SK-N-SH (cell line): ENCODE data around the gene CCDC27.

Experiments
- CHD2 ChIP-seq: fragments of 150-350 bp; IDR thresholded peaks from 2 replicates; pipeline ENCODE4 v1.6.1; 2018; ENCODE audit warnings: low read length; ENCODE audit not compliant: partially characterized antibody
- GATA2 ChIP-seq: sonication (generic); formaldehyde crosslinking; IDR thresholded peaks from 2 replicates; pipeline ENCODE4 v1.5.0; 2020; ENCODE audit warnings: mild to moderate bottlenecking, missing genetic modification reagents
- MXI1 ChIP-seq: IDR thresholded peaks from 2 replicates; pipeline ENCODE4 v1.6.1; 2012; ENCODE audit warnings: mild to moderate bottlenecking, low read depth, low read length, improper control_type of control experiment
- NRF1 ChIP-seq: IDR thresholded peaks from 2 replicates; pipeline ENCODE4 v1.6.1; 2012; ENCODE audit warnings: low read depth, mild to moderate bottlenecking, low read length
- RCOR1 ChIP-seq: fragments of 150-350 bp; IDR thresholded peaks from 2 replicates; pipeline ENCODE4 v1.6.1; 2017; ENCODE audit warnings: antibody characterized with exemption, low read length
- RFX5 ChIP-seq: IDR thresholded peaks from 2 replicates; pipeline ENCODE4 v1.6.1; 2012; ENCODE audit warnings: mild to moderate bottlenecking, improper control_type of control experiment, low read length
- SMC3 ChIP-seq: IDR thresholded peaks from 2 replicates; pipeline ENCODE4 v1.6.1; 2012; ENCODE audit warnings: low read depth, low read length, improper control_type of control experiment
- TAF1 ChIP-seq: IDR thresholded peaks from 2 replicates; pipeline ENCODE4 v1.6.1; 2012; ENCODE audit warnings: low read depth, mild to moderate bottlenecking, low read length, moderate library complexity, borderline replicate concordance
- TCF12 ChIP-seq: IDR thresholded peaks from 2 replicates; pipeline ENCODE4 v1.4.0; 2012
- TF ChIP-seq, protein P1 (sequence below): fragments of 200-600 bp; sonication (generic); IDR thresholded peaks from 2 replicates; pipeline ENCODE4 v1.6.1; 2017; ENCODE audit warnings: antibody characterized with exemption, mild to moderate bottlenecking, moderate library complexity
- TF ChIP-seq, protein P2 (sequence below): fragments of 150-350 bp; IDR thresholded peaks from 2 replicates; pipeline ENCODE4 v1.6.1; 2016; ENCODE audit warnings: mild to moderate bottlenecking, low read depth, low read length
- TF ChIP-seq, protein P3 (sequence below): IDR thresholded peaks from 2 replicates; pipeline ENCODE4 v1.6.1; 2012; ENCODE audit warnings: mild to moderate bottlenecking, low read depth, low read length, moderate library complexity
- TF ChIP-seq, protein P4 (sequence below): fragments of 150-350 bp; IDR thresholded peaks from 2 replicates; pipeline ENCODE4 v1.6.1; 2017; ENCODE audit warnings: antibody characterized with exemption, low read length, low read depth, borderline replicate concordance

DNA sequence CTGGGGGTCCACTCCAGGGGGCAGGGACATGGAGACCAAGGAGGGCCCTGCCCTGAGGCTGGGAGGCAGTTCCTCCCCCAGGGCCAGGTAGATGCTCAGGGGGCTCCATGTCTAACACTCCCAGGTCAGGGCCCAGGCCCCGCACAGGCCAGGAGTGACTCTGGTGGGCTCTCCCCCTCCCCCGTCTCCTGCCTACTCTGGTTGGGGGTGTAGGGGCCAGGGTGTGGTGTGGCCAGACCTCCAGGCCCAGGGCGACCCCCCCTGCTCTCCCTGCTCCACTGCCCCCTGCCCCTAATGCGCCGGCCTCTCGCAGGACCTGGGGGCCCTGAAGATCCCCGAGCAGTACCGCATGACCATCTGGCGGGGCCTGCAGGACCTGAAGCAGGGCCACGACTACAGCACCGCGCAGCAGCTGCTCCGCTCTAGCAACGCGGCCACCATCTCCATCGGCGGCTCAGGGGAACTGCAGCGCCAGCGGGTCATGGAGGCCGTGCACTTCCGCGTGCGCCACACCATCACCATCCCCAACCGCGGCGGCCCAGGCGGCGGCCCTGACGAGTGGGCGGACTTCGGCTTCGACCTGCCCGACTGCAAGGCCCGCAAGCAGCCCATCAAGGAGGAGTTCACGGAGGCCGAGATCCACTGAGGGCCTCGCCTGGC lies 19.7 kb upstream of the CCDC27 start:
- no peak for TF ChIP-seq SMC3
- TF ChIP-seq RCOR1 = no peak
- no peak for TF ChIP-seq GATA2
- TF ChIP-seq, protein P1, sequence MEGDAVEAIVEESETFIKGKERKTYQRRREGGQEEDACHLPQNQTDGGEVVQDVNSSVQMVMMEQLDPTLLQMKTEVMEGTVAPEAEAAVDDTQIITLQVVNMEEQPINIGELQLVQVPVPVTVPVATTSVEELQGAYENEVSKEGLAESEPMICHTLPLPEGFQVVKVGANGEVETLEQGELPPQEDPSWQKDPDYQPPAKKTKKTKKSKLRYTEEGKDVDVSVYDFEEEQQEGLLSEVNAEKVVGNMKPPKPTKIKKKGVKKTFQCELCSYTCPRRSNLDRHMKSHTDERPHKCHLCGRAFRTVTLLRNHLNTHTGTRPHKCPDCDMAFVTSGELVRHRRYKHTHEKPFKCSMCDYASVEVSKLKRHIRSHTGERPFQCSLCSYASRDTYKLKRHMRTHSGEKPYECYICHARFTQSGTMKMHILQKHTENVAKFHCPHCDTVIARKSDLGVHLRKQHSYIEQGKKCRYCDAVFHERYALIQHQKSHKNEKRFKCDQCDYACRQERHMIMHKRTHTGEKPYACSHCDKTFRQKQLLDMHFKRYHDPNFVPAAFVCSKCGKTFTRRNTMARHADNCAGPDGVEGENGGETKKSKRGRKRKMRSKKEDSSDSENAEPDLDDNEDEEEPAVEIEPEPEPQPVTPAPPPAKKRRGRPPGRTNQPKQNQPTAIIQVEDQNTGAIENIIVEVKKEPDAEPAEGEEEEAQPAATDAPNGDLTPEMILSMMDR = no peak
- TF ChIP-seq, protein P2, sequence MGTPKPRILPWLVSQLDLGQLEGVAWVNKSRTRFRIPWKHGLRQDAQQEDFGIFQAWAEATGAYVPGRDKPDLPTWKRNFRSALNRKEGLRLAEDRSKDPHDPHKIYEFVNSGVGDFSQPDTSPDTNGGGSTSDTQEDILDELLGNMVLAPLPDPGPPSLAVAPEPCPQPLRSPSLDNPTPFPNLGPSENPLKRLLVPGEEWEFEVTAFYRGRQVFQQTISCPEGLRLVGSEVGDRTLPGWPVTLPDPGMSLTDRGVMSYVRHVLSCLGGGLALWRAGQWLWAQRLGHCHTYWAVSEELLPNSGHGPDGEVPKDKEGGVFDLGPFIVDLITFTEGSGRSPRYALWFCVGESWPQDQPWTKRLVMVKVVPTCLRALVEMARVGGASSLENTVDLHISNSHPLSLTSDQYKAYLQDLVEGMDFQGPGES = no peak
- no peak for TF ChIP-seq MXI1
- no peak for TF ChIP-seq NRF1
- TF ChIP-seq TCF12 = no peak
- TF ChIP-seq, protein P3, sequence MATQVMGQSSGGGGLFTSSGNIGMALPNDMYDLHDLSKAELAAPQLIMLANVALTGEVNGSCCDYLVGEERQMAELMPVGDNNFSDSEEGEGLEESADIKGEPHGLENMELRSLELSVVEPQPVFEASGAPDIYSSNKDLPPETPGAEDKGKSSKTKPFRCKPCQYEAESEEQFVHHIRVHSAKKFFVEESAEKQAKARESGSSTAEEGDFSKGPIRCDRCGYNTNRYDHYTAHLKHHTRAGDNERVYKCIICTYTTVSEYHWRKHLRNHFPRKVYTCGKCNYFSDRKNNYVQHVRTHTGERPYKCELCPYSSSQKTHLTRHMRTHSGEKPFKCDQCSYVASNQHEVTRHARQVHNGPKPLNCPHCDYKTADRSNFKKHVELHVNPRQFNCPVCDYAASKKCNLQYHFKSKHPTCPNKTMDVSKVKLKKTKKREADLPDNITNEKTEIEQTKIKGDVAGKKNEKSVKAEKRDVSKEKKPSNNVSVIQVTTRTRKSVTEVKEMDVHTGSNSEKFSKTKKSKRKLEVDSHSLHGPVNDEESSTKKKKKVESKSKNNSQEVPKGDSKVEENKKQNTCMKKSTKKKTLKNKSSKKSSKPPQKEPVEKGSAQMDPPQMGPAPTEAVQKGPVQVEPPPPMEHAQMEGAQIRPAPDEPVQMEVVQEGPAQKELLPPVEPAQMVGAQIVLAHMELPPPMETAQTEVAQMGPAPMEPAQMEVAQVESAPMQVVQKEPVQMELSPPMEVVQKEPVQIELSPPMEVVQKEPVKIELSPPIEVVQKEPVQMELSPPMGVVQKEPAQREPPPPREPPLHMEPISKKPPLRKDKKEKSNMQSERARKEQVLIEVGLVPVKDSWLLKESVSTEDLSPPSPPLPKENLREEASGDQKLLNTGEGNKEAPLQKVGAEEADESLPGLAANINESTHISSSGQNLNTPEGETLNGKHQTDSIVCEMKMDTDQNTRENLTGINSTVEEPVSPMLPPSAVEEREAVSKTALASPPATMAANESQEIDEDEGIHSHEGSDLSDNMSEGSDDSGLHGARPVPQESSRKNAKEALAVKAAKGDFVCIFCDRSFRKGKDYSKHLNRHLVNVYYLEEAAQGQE = no peak
- TF ChIP-seq TAF1 = no peak
- TF ChIP-seq CHD2 = no peak
- TF ChIP-seq, protein P4, sequence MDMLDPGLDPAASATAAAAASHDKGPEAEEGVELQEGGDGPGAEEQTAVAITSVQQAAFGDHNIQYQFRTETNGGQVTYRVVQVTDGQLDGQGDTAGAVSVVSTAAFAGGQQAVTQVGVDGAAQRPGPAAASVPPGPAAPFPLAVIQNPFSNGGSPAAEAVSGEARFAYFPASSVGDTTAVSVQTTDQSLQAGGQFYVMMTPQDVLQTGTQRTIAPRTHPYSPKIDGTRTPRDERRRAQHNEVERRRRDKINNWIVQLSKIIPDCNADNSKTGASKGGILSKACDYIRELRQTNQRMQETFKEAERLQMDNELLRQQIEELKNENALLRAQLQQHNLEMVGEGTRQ = no peak
- no peak for TF ChIP-seq RFX5
